AG04449 (cell line): Measurements from ENCODE around the gene AGR3.

Experiments used
- CTCF ChIA-PET: fragments of 350-600 bp; formaldehyde crosslinking; extraction: SDS; loops from one replicate; lab custom pipeline; 2021; ENCODE audit warnings: antibody characterized with exemption; lab: Yijun Ruan, JAX
- POLR2A ChIA-PET: fragments of 400-600, 350-600 bp; formaldehyde crosslinking; extraction: SDS; loops from one replicate; lab custom pipeline; 2020; ENCODE audit warnings: antibody characterized with exemption, inconsistent platforms; lab: Yijun Ruan, JAX
- DNase-seq: peaks from one replicate; pipeline ENCODE4 v3.0.0-alpha.2; 2010; ENCODE audit warnings: low read depth, low spot score
- H3K4me3 ChIP-seq: 2 replicates; pipeline ENCODE4 v1.5.1; 2011; ENCODE audit warnings: low read depth, mild to moderate bottlenecking, control low read depth, low read length
- CTCF ChIP-seq: IDR thresholded peaks from one replicate; pipeline ENCODE4 v1.5.1; 2011; ENCODE audit warnings: mild to moderate bottlenecking, moderate library complexity, low read length, control low read depth, inconsistent platforms; ENCODE audit not compliant: insufficient read depth; ENCODE audit errors: missing control alignments

Gene AGR3

GRCh38 chr7:16905300-16906044 is 23.7 kb upstream of the AGR3 start:
- ChIA-PET POLR2A (no interaction called here), CTCF (interaction anchor here (0.6 to 2.6 kb wide), 4 partner anchors 9 to 14 kb away, joined by 3 to 8 read pairs (median 4); no protein-coding TSS in a partner anchor)
- TF ChIP-seq CTCF, result no peak
- DNase-seq, result peak; percentile 41
- no peak overlapping the region for H3K4me3 ChIP-seq

DNA sequence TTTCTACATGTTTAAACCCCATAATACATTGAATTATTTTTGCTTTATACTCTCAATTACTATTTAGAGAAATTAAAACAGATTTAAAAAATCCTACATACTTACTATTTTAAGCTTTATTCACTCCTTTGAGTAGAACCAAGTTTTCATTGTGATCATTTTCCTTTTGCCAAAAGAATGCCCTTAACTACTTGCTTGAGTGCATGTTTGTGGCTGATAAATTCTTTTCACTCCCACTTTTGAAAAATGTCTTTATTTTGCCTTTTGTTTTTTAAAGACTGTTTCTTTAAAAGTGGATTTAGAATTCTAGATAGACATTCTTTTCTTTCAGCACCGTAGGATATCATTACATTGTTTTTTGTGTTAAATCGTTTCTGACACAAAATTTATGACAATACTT is 22.3 kb upstream of the AGR3 start:
- no peak for DNase-seq
- no peak overlapping the region for H3K4me3 ChIP-seq
- TF ChIP-seq CTCF, result no peak
- ChIA-PET POLR2A (no interaction called here), CTCF (no interaction called here)

DNA sequence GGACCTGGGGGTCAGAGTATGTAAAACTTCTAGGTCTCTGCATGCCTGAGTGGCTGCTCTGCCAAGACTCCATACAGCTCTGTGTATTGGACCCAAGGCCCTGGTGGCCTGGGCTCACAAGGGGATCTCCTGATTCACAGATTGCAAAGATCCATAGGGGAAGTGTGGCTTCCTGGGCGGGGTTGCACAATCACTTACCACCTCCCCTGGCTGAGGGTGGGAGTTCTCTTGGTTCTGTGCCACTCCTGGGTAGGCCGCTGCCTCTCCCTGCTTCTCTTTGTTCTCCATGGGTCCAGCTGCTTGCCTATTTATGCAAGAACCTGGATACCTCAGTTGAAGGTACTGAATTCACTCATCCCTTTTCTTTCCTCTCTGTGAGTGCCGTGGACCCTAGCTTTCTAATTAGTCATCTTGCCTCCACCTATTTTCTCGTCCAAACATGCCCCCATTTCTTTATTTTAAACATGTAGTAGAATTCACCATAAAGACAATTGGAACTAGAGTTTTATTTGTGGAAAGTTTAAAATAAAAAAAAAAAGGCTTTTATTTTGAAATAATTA is 18.5 kb upstream of the AGR3 start:
- CTCF ChIA-PET, result interaction anchor here (1.0 to 4.1 kb wide), 3 partner anchors 9 to 18 kb away, joined by 3 to 30 read pairs (median 6); no protein-coding TSS in a partner anchor
- POLR2A ChIA-PET, result no interaction called here
- TF ChIP-seq CTCF, result no peak
- DNase-seq, result no peak
- H3K4me3 ChIP-seq, result no peak overlapping the region

- no peak for TF ChIP-seq CTCF
- ChIA-PET CTCF (interaction anchor here (0.7 to 5.9 kb wide), 23 partner anchors 9 to 790 kb away, joined by 3 to 107 read pairs (median 3); partner anchors contain the start of gene AGR3), POLR2A (no interaction called here)
- no peak overlapping the region for H3K4me3 ChIP-seq
- DNase-seq, result no peak
These were observed 10.3 kb upstream of the AGR3 start for GRCh38 chr7:16891874-16892643.

- H3K4me3 ChIP-seq, result no peak overlapping the region
- TF ChIP-seq CTCF, result peak; percentile 46
- ChIA-PET CTCF (interaction anchor here (0.7 to 5.9 kb wide), 27 partner anchors 10 to 879 kb away, joined by 3 to 107 read pairs (median 3); partner anchors contain the start of gene AGR3), POLR2A (no interaction called here)
- DNase-seq, result no peak
These were observed 9.6 kb upstream of the AGR3 start for GRCh38 chr7:16891338-16891737.
